Gastroesophageal sphincter (tissue), 4 donors: ENCODE results near the gene RHBDF1. TPM values are rescaled to one million over a fixed set of nuclear protein-coding genes. Genes with fewer than 3 reads are reported as not detected.
A peak's percentile ranks its signal among the peaks of the same experiment; 100 is the strongest.

Experiments used
- ATAC-seq: fragments of 150-250 bp; one replicate; pipeline ENCODE4 v1.9.1; 2016; ENCODE audit warnings: mild to moderate bottlenecking, moderate library complexity
- H3K27ac ChIP-seq, 4 donors: fragments of 200-600 bp; sonication (generic) in 3 of 4; 1 replicate in 3 of 4; 2 replicates in 1 of 4; pipeline ENCODE4 v1.5.1; 2016 to 2019
- H3K27me3 ChIP-seq: fragments of 200-600 bp; sonication (generic); one replicate; pipeline ENCODE4 v1.5.1; 2019
- H3K36me3 ChIP-seq, 2 donors: fragments of 200-600 bp; sonication (generic); one replicate each; pipeline ENCODE4 v1.5.1; 2019; ENCODE audit warnings: control low read depth in 1 of 2
- H3K4me1 ChIP-seq, 3 donors: fragments of 200-600 bp; sonication (generic); 1 replicate in 2 of 3; 2 replicates in 1 of 3; pipeline ENCODE4 v1.5.1; 2016 to 2019; ENCODE audit warnings: control low read depth in 2 of 3
- H3K4me3 ChIP-seq, 2 donors: fragments of 200-600 bp; sonication (generic); one replicate each; pipeline ENCODE4 v1.5.1; 2019; ENCODE audit warnings: mild to moderate bottlenecking in 1 of 2, moderate library complexity in 1 of 2
- H3K9me3 ChIP-seq, 3 donors: fragments of 200-600 bp; sonication (generic); one replicate each; pipeline ENCODE4 v1.5.1; 2017 to 2019; ENCODE audit warnings: control low read depth in 2 of 3
- EP300 ChIP-seq: sonication (generic); formaldehyde crosslinking; IDR thresholded peaks from one replicate; pipeline ENCODE4 v1.6.1; 2017; ENCODE audit warnings: antibody characterized with exemption, mild to moderate bottlenecking
- POLR2A ChIP-seq, 2 donors: fragments of 450-650 bp; IDR thresholded peaks; one replicate each; pipeline ENCODE4 v1.6.1; 2017; ENCODE audit warnings: antibody characterized with exemption in 2 of 2, mild to moderate bottlenecking in 2 of 2, moderate library complexity in 1 of 2
- POLR2AphosphoS5 ChIP-seq: sonication (generic); formaldehyde crosslinking; IDR thresholded peaks from one replicate; pipeline ENCODE4 v1.6.1; 2017; ENCODE audit warnings: antibody characterized with exemption
- WGBS, 2 donors: methylation state at CpG; one replicate each; pipeline ENCODE4 v1.1.5; 2018; ENCODE audit warnings: low coverage in 1 of 2; 5-methylcytosine and 5-hydroxymethylcytosine counted together
- total RNA-seq, 4 donors: library from RNA; depleted of rRNA; stranded (reverse); fragments of >200 nt; gene quantifications; one replicate each; pipeline ENCODE4 v1.1.0, GENCODE V29; 2016
- TF ChIP-seq, protein P1 (sequence below), 4 experiments: fragments of 200-600 bp in 2 of 4; fragments of 450-650 bp in 2 of 4; sonication (generic) in 1 of 4; IDR thresholded peaks; one replicate each; pipeline ENCODE4 v1.5.1; 2017 to 2019; ENCODE audit warnings: antibody characterized with exemption in 4 of 4, mild to moderate bottlenecking in 2 of 4, moderate library complexity in 2 of 4

Gene RHBDF1
- total RNA-seq, 4 donors from 2014 or later = 21.0 to 52.3 (median 33.0) TPM

DNA sequence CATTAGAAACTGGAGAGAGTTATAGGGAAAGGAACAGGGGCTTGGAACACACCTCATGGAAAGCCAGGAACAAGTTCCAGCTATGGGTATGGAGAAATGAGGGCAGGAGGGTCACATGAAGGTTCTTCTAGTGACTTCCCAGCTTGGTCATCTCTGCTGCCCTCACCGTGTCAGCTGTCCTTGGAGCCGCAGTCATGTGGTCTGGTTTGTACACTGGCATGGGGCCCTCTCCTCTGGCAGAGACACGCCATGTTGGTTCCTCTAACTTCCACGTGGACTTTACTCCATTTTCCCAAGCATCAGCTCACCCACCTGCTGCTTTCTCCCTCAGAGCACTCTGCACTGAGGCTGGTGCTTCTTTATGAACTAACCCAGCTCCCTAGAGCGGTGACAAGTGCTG, 31.9 kb upstream of the RHBDF1 start:
- TF ChIP-seq, protein P1, sequence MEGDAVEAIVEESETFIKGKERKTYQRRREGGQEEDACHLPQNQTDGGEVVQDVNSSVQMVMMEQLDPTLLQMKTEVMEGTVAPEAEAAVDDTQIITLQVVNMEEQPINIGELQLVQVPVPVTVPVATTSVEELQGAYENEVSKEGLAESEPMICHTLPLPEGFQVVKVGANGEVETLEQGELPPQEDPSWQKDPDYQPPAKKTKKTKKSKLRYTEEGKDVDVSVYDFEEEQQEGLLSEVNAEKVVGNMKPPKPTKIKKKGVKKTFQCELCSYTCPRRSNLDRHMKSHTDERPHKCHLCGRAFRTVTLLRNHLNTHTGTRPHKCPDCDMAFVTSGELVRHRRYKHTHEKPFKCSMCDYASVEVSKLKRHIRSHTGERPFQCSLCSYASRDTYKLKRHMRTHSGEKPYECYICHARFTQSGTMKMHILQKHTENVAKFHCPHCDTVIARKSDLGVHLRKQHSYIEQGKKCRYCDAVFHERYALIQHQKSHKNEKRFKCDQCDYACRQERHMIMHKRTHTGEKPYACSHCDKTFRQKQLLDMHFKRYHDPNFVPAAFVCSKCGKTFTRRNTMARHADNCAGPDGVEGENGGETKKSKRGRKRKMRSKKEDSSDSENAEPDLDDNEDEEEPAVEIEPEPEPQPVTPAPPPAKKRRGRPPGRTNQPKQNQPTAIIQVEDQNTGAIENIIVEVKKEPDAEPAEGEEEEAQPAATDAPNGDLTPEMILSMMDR (IDR thresholded peaks at IDR 0.05) = no peak
- no peak for TF ChIP-seq POLR2AphosphoS5
- TF ChIP-seq EP300 = no peak
- no peak for TF ChIP-seq POLR2A (IDR thresholded peaks at IDR 0.05)
- 80% methylated on average over 4 of the region's 5 CpGs; no CpG with 5 or more reads in 1 of the 2 donors for WGBS, 2 donors
- Histone ChIP-seq H3K36me3 (peaks cover 0 to 48% of the 10 kb centered on the region in 2 donors), H3K27ac (no peak overlapping the region), H3K4me1 (peaks cover 0 to 22% (median 2%) of the 10 kb centered on the region in 3 donors), H3K9me3 (no peaks in the 10 kb centered on the region), H3K27me3 (no peaks in the 10 kb centered on the region), H3K4me3 (no peak overlapping the region)
- no peak for ATAC-seq

DNA sequence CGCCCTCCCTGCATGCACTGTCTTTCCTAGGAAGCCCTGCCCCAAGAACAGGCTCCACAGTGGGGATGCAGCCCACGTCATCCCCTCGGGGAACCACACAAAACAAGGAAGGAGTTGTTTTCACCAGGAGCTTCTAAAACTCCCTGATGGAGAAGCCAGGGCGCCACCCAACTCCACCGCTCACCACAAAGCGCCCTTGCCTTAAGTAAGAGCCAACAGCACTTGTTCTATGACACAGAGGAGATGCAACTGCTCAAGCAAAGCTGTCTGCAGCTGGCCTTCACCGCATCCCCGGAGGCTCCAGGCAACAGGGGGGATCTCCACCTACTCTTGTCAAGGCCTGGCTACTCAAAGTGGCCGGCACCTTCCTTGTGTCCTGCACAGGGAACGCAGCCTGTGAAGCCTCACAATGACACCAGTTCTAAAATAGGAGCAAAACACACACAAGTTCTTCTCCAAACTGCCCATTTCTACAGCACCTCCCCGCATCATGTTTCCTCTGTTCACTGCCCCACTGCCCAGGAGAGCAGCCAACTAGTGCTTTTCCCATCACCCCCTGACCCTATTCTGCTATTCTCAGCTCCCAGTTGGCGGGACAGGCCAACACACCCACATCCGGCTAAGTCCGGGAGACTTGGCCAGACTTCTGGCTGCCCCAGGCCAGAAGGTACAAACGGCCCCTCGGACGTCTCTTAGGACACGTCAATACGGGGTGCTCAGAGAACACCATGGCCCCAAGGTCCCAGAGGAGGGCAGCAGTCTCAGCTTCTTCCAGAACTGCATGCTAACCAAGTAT, 29.8 kb upstream of the RHBDF1 start:
- no peaks in the 10 kb centered on the region for H3K9me3 ChIP-seq
- no peaks in the 10 kb centered on the region for H3K27me3 ChIP-seq
- peak overlapping the region in 3 of 4 donors; percentile 68 to 75 (median 74) for H3K27ac ChIP-seq
- ATAC-seq = peak; percentile 69
- peaks cover 0 to 29% (median 2%) of the 10 kb centered on the region in 3 donors for H3K4me1 ChIP-seq
- peaks cover 0 to 55% of the 10 kb centered on the region in 2 donors for H3K36me3 ChIP-seq
- no peak overlapping the region for H3K4me3 ChIP-seq
- whole genome bisulfite sequencing, 2 donors = 36 to 64% methylated on average over 6 to 7 of the region's 19 CpGs
- TF ChIP-seq EP300 (no peak), POLR2A (IDR thresholded peaks at IDR 0.05) (no peak), POLR2AphosphoS5 (no peak)
- TF ChIP-seq, protein P1 (IDR thresholded peaks at IDR 0.05) = no peak

DNA sequence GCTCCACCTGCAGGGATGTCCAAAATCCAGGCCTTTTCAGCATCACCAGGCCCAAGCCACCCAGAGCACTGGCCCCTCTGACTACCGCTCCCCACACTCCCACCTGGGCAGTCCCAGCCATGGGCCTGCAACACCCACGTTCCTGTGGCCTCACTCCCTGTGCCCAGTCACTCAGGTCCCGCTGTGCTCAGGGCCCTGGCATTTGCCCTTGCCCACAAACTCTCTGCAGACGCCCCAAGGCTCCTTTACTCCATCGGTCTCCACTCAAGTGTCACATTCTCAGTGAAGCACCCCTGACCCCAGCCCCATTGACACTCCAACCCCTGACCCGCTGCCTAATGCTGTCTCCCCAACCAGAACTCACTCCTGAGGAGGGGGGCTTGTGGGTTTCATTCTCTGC, 29.2 kb upstream of the RHBDF1 start:
- Histone ChIP-seq H3K9me3 (no peaks in the 10 kb centered on the region), H3K27ac (peak overlapping the region in 3 of 4 donors; percentile 68 to 75 (median 74)), H3K27me3 (no peaks in the 10 kb centered on the region), H3K4me1 (peaks cover 0 to 35% (median 0%) of the 10 kb centered on the region in 3 donors), H3K36me3 (peaks cover 0 to 55% of the 10 kb centered on the region in 2 donors), H3K4me3 (no peak overlapping the region)
- ATAC-seq = no peak
- WGBS, 2 donors = 55 to 100% methylated on average over 2 to 5 of the region's 6 CpGs
- TF ChIP-seq POLR2AphosphoS5 = no peak
- no peak for TF ChIP-seq EP300
- TF ChIP-seq, protein P1 (IDR thresholded peaks at IDR 0.05) = no peak
- no peak for TF ChIP-seq POLR2A (IDR thresholded peaks at IDR 0.05)

DNA sequence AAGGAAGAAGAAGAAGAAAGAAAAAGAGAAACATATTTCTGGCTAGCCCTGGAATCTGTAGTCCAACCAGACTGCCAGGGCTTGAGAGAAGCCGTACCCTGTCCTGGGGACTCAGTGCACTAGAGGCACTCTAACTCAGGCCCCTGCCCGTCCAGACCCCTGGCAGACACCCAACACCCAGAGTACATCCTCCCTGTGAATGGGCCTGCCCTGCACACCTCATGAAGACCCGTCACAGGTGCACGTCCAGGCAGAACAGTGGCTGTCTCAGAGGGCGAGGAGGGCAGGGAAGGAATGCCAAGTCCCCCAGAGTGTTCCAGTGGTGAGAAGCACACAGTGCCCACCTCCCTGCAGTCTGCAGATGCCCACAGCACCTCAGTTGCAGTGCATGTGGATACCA, 28.6 kb upstream of the RHBDF1 start:
- Histone ChIP-seq H3K27me3 (no peaks in the 10 kb centered on the region), H3K9me3 (no peaks in the 10 kb centered on the region), H3K4me3 (no peak overlapping the region), H3K36me3 (peaks cover 0 to 52% of the 10 kb centered on the region in 2 donors), H3K27ac (peak overlapping the region in 3 of 4 donors; percentile 37 to 75 (median 68)), H3K4me1 (peaks cover 0 to 37% (median 0%) of the 10 kb centered on the region in 3 donors)
- TF ChIP-seq POLR2A (IDR thresholded peaks at IDR 0.05) = no peak
- no peak for TF ChIP-seq EP300
- TF ChIP-seq, protein P1 (IDR thresholded peaks at IDR 0.05) = no peak
- 60 to 76% methylated on average over 2 to 4 of the region's 5 CpGs for WGBS, 2 donors
- no peak for ATAC-seq

DNA sequence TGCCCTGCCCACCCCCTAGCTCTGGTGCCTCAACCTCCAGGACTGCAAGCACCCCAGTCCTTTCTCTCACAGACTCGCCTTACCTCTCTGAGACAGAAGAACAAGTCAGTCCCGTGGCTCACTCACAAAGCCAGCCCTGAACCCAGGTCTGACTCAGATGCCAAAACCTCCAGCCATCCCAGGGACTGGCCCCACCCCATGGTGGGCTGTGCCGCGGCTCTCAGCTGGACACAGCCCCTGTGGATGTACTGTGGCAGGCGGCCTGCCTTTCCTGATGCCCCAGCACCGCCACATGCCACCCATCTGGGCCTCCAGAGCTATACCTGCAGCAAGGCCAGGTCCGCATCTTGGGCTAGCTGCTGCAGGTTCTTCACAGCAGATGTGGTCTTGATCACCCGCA, 25.4 kb upstream of the RHBDF1 start:
- Histone ChIP-seq H3K27me3 (no peaks in the 10 kb centered on the region), H3K4me3 (no peak overlapping the region), H3K9me3 (no peaks in the 10 kb centered on the region), H3K27ac (no peak overlapping the region), H3K4me1 (peaks cover 0 to 39% (median 0%) of the 10 kb centered on the region in 3 donors), H3K36me3 (peaks cover 0 to 43% of the 10 kb centered on the region in 2 donors)
- TF ChIP-seq, protein P1 (IDR thresholded peaks at IDR 0.05) = no peak
- TF ChIP-seq EP300 = no peak
- TF ChIP-seq POLR2A (IDR thresholded peaks at IDR 0.05) = no peak
- no peak for TF ChIP-seq POLR2AphosphoS5
- no CpG with 5 or more reads among the region's 8 CpGs for WGBS, 2 donors
- no peak for ATAC-seq
